ENCODE measurements around the gene ARL5C. TPM values are rescaled to one million over a fixed set of nuclear protein-coding genes. Genes with fewer than 3 reads are reported as not detected.

The ARL5C gene, protein sequence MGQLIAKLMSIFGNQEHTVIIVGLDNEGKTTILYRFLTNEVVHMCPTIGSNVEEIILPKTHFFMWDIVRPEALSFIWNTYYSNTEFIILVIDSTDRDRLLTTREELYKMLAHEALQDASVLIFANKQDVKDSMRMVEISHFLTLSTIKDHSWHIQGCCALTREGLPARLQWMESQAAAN
- total RNA-seq (not detected), polyA plus RNA-seq (ENCODE audit: insufficient read length in 2 of 2) (under 1 TPM; 0.48 to 0.71 TPM)
- long read RNA-seq, donor 1, partial matches to known transcripts: 0 of 1 reads
- long read RNA-seq, donor 1, other reads (novel, unspliced or antisense): 0 of 1 reads
- long read RNA-seq, donor 2: 0 reads
- long read RNA-seq, donor 3, partial matches to known transcripts: 0 of 2 reads
- long read RNA-seq, donor 3, other reads (novel, unspliced or antisense): 0 of 2 reads
- long read RNA-seq, donor 4, partial matches to known transcripts: 0 of 1 reads
- long read RNA-seq, donor 4, other reads (novel, unspliced or antisense): 0 of 1 reads

DNA sequence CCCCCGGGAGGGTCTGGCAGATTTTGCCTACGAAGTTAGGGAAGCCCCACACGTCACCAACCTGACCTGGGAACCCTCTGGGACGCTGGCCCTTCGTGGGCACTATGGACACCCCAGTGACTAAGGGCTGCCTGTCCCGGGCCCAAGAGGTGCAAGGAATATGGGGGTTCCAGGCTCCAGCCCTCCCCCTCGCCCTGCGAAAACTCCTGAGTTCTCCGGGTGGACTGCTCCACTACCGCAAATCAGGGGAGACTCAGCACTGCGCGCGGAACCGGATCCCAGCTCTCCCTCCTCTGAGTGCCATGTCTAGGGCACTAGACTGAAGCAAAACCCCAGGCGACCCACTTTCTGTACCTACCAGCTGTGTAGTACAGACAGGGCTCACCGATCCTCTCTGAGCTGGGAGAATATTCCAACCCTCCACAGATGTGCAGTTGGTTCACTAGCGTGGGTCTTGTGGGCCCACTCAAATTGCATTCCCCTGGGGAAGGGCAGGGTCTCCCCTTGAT lies at the start of gene ARL5C:
TSS of gene ARL5C (minus strand) at position 321 of the 509 bp plus-strand sequence. CDS start 401 bp downstream, outside the sequence.
- H3K9me3 ChIP-seq (ENCODE audit: control insufficient read depth, insufficient read depth, low read length): no peaks in the 10 kb centered on the region
- DNase-seq (ENCODE audit: low read depth in 4 of 6, low spot score in 6 of 6): peak in 1 of 6 donors; percentile 45
- H3K27me3 ChIP-seq (ENCODE audit: control insufficient read depth, insufficient read depth, low read length): peaks cover 34% of the 10 kb centered on the region
- peaks cover 23% of the 10 kb centered on the region for H3K4me1 ChIP-seq (ENCODE audit: control insufficient read depth, insufficient read depth, low read length)
- no peak within 1 kb of the TSS for H3K27ac ChIP-seq (ENCODE audit: low read depth, low read length)
- H3K36me3 ChIP-seq (ENCODE audit: control insufficient read depth, insufficient read depth, low read length): no peaks in the 10 kb centered on the region
- peak within 1 kb of the TSS; percentile 63 for H3K4me3 ChIP-seq (ENCODE audit: low read depth, low read length)
- WGBS (ENCODE audit: insufficient coverage): 19% methylated on average over 17 of the region's 17 CpGs

DNA sequence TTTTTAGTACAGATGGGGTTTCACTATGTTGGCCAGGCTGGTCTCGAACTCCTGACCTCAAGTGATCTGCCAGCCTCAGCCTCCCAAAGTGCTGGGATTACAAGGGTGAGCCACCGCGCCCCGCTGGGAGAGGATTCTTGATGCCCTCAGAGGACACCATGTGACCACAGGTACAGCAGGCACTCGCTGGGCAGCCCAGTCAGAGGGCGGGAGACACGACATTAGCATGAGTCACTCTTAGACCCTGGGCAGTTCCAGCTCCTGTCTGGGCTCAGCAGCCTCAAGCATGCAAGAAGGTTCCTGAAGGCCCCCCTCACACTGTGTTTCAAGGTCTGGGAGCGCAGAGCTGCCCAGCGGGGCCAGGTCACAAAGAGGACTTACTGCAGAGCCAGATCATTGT lies 47.9 kb upstream of the ARL5C start:
- Histone ChIP-seq H3K4me3 (ENCODE audit: low read depth, low read length) (no peak overlapping the region), H3K4me1 (ENCODE audit: control insufficient read depth, insufficient read depth, low read length) (peaks cover 40% of the 10 kb centered on the region), H3K27ac (ENCODE audit: low read depth, low read length) (no peak overlapping the region), H3K9me3 (ENCODE audit: control insufficient read depth, insufficient read depth, low read length) (no peaks in the 10 kb centered on the region), H3K27me3 (ENCODE audit: control insufficient read depth, insufficient read depth, low read length) (peaks cover 17% of the 10 kb centered on the region), H3K36me3 (ENCODE audit: control insufficient read depth, insufficient read depth, low read length) (peaks cover 31% of the 10 kb centered on the region)
- DNase-seq (ENCODE audit: low read depth in 4 of 6, low spot score in 6 of 6): no peak
- WGBS (ENCODE audit: insufficient coverage): 84% methylated on average over 9 of the region's 9 CpGs

DNA sequence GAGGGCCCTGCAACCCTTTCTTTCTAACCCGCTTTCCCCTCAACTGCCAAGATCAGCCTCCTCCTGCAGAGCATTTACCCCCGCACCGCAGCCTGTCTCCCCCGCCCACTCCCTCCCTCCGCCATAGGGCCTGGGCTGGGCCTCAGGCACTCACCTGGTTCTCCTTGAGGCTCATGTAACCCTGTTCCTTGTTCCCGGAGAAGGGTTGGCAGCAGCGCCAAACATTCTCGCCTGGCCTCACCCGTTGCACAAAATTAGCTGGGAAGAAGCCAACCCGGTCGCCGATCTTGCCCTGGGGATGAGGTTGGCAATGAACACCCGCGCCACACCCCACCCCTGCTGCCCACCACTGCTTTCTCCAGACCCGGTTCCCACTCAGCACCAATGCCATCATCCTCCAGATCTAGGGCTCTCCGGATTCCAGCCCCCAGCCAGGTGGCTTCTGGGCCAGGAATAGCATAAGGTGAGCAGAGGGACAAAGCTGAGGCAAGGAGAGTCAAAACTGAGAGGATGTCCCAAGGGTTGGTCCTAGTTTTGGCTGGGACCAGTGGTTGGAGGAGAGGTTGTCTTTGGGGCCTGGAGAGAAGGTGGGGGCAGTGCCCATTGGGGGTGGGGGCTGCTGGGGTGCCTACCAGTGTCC lies 47.0 kb upstream of the ARL5C start:
- peaks cover 38% of the 10 kb centered on the region for H3K4me1 ChIP-seq (ENCODE audit: control insufficient read depth, insufficient read depth, low read length)
- H3K27ac ChIP-seq (ENCODE audit: low read depth, low read length): no peak overlapping the region
- no peak overlapping the region for H3K4me3 ChIP-seq (ENCODE audit: low read depth, low read length)
- DNase-seq (ENCODE audit: low read depth in 4 of 6, low spot score in 6 of 6): no peak
- peaks cover 17% of the 10 kb centered on the region for H3K27me3 ChIP-seq (ENCODE audit: control insufficient read depth, insufficient read depth, low read length)
- 35% methylated on average over 12 of the region's 16 CpGs for WGBS (ENCODE audit: insufficient coverage)
- peaks cover 28% of the 10 kb centered on the region for H3K36me3 ChIP-seq (ENCODE audit: control insufficient read depth, insufficient read depth, low read length)
- no peaks in the 10 kb centered on the region for H3K9me3 ChIP-seq (ENCODE audit: control insufficient read depth, insufficient read depth, low read length)

DNA sequence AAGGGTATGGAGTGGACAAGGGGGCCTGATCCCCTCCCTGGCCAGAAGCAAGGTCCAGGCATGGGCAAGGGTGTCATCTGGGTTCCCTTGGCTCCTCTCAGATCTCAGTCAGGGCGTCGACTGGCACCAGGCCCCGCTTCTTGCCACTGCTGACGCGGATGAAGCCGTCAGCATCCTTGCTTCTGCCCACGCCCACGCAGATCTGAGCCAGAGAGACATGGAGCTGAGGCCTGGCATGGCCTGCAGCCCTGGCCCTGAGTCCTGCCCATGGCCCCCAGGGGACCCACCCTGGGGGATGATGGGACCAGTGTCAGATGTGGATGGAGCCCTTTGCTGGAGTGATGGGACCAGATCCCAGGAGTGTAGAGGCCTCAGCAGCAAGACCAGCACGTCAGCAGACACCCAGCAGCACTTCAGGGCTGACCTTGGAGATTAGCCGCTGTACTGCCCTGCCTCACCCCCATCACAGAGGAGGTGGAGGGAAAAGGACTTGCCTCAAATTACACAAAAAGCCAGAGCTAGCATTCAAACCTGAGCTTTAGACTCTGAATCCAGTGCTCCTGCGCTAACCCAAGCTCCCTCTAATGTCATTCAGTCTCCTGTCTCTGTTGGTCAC lies 46.3 kb upstream of the ARL5C start:
- Histone ChIP-seq H3K9me3 (ENCODE audit: control insufficient read depth, insufficient read depth, low read length) (no peaks in the 10 kb centered on the region), H3K27me3 (ENCODE audit: control insufficient read depth, insufficient read depth, low read length) (peaks cover 17% of the 10 kb centered on the region), H3K36me3 (ENCODE audit: control insufficient read depth, insufficient read depth, low read length) (peaks cover 27% of the 10 kb centered on the region), H3K27ac (ENCODE audit: low read depth, low read length) (no peak overlapping the region), H3K4me1 (ENCODE audit: control insufficient read depth, insufficient read depth, low read length) (peaks cover 33% of the 10 kb centered on the region), H3K4me3 (ENCODE audit: low read depth, low read length) (no peak overlapping the region)
- no peak for DNase-seq (ENCODE audit: low read depth in 4 of 6, low spot score in 6 of 6)
- WGBS (ENCODE audit: insufficient coverage): 91% methylated on average over 10 of the region's 11 CpGs

DNA sequence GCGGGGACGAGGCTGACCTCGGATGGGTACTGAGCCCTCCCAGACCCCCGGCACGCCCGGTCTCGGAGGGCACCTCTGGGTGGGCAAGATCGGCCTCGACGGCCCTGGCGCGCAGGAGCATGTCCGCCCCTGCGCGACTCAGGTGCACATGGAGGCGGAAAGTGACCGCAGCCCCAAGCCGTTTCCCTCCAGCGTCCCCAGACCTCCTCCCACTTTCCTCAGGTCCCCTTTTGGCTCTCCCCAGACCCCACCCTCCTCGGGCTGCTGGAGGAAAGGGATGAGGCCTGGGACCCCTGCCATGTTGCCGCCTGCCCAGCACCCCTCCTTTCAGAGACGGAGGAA lies 44.1 kb upstream of the ARL5C start:
- Histone ChIP-seq H3K27ac (ENCODE audit: low read depth, low read length) (no peak overlapping the region), H3K9me3 (ENCODE audit: control insufficient read depth, insufficient read depth, low read length) (no peaks in the 10 kb centered on the region), H3K4me1 (ENCODE audit: control insufficient read depth, insufficient read depth, low read length) (peaks cover 33% of the 10 kb centered on the region), H3K36me3 (ENCODE audit: control insufficient read depth, insufficient read depth, low read length) (peaks cover 28% of the 10 kb centered on the region), H3K4me3 (ENCODE audit: low read depth, low read length) (peak overlapping the region; percentile 18), H3K27me3 (ENCODE audit: control insufficient read depth, insufficient read depth, low read length) (peaks cover 15% of the 10 kb centered on the region)
- no peak for DNase-seq (ENCODE audit: low read depth in 4 of 6, low spot score in 6 of 6)
- 5% methylated on average over 19 of the region's 22 CpGs for WGBS (ENCODE audit: insufficient coverage)

DNA sequence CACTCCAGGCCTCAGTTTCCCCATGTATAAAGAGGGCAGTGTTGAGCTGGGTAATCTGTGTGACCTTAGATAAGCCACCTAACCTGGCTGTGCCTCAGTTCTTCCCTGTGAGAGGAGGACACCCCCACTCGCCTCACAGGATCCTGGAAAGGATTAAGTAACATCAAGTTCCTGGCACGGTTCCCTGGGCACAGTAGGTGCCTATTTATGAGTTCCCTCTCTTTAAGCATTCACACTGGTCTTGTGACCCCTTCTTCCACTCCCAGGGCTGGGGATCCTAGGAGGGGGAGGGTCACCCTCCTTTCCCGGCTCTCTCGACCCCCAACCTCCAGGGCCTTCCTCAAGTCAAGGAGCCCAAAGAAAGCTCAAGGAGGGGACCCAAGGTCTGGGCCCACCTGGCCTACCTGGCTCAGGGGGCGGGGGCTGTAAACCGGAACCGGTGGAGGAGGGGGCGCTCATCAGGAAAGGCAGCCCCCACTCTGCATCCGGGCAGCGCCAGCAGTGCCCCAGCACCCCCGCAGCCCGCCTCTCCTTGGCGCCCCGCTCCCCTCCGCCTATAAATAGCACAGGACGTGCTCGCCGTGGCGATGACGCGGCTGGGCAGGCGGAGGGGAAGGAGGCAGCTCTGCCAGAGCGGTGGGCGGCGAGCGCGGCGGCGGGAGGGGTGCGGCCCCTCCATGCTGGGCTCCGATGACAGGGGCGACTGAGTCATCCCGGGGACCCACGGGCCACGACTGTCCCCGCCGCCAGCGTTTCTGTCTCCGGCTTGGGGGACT lies 43.5 kb upstream of the ARL5C start:
- H3K4me3 ChIP-seq (ENCODE audit: low read depth, low read length): peak overlapping the region; percentile 18
- 1% methylated on average over 36 of the region's 39 CpGs for WGBS (ENCODE audit: insufficient coverage)
- DNase-seq (ENCODE audit: low read depth in 4 of 6, low spot score in 6 of 6): peak in 2 of 6 donors; percentile 80 to 83
- H3K9me3 ChIP-seq (ENCODE audit: control insufficient read depth, insufficient read depth, low read length): no peaks in the 10 kb centered on the region
- no peak overlapping the region for H3K27ac ChIP-seq (ENCODE audit: low read depth, low read length)
- peaks cover 33% of the 10 kb centered on the region for H3K4me1 ChIP-seq (ENCODE audit: control insufficient read depth, insufficient read depth, low read length)
- peaks cover 15% of the 10 kb centered on the region for H3K27me3 ChIP-seq (ENCODE audit: control insufficient read depth, insufficient read depth, low read length)
- peaks cover 29% of the 10 kb centered on the region for H3K36me3 ChIP-seq (ENCODE audit: control insufficient read depth, insufficient read depth, low read length)

DNA sequence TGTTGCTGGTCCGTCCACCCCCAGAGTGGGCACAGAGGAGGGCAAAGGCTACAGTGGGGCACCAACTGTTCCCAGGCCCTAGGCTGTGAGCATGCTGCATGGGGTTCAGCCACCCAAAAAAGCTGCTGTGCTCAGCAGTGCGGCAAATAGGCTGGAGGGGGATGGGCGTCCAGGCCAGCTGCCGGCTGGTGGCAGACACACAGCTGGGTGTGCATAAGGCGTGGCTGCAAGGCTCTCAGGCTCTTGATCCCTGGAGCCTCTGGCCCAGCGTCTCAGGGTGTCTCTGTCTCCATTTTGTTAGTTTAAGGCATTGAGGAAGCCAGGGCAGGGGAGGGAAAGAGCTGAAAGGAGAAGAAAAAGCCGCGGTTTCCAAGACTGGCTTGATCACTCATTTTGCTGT lies 42.9 kb upstream of the ARL5C start:
- Histone ChIP-seq H3K4me3 (ENCODE audit: low read depth, low read length) (no peak overlapping the region), H3K27ac (ENCODE audit: low read depth, low read length) (no peak overlapping the region), H3K4me1 (ENCODE audit: control insufficient read depth, insufficient read depth, low read length) (peaks cover 31% of the 10 kb centered on the region), H3K9me3 (ENCODE audit: control insufficient read depth, insufficient read depth, low read length) (no peaks in the 10 kb centered on the region), H3K36me3 (ENCODE audit: control insufficient read depth, insufficient read depth, low read length) (peaks cover 30% of the 10 kb centered on the region), H3K27me3 (ENCODE audit: control insufficient read depth, insufficient read depth, low read length) (peaks cover 15% of the 10 kb centered on the region)
- WGBS (ENCODE audit: insufficient coverage): 50% methylated on average over 8 of the region's 8 CpGs
- peak in 1 of 6 donors; percentile 28 for DNase-seq (ENCODE audit: low read depth in 4 of 6, low spot score in 6 of 6)

DNA sequence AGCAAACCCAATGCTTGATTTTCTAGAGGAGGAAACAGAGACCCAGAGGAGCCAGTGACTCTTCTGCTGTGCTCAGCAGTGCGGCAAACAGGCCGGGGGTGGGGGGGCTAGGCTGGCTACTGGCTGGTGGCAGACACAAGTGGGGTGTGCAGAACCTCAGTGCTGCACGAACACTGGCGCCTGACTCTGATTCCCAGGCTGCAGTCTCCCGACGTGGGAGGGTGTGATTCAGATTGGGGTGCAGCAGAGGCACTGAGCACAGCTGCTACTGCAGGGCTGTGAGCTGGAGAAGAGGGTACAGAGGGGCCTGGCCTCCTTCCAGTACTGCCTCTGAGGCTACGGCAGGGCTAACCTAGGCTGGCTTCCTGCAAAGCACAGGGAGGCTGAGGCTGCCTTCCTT lies 42.2 kb upstream of the ARL5C start:
- Histone ChIP-seq H3K4me3 (ENCODE audit: low read depth, low read length) (no peak overlapping the region), H3K4me1 (ENCODE audit: control insufficient read depth, insufficient read depth, low read length) (peaks cover 31% of the 10 kb centered on the region), H3K9me3 (ENCODE audit: control insufficient read depth, insufficient read depth, low read length) (no peaks in the 10 kb centered on the region), H3K27me3 (ENCODE audit: control insufficient read depth, insufficient read depth, low read length) (peaks cover 15% of the 10 kb centered on the region), H3K27ac (ENCODE audit: low read depth, low read length) (no peak overlapping the region), H3K36me3 (ENCODE audit: control insufficient read depth, insufficient read depth, low read length) (peaks cover 35% of the 10 kb centered on the region)
- WGBS (ENCODE audit: insufficient coverage): 50% methylated on average over 7 of the region's 7 CpGs
- no peak for DNase-seq (ENCODE audit: low read depth in 4 of 6, low spot score in 6 of 6)

DNA sequence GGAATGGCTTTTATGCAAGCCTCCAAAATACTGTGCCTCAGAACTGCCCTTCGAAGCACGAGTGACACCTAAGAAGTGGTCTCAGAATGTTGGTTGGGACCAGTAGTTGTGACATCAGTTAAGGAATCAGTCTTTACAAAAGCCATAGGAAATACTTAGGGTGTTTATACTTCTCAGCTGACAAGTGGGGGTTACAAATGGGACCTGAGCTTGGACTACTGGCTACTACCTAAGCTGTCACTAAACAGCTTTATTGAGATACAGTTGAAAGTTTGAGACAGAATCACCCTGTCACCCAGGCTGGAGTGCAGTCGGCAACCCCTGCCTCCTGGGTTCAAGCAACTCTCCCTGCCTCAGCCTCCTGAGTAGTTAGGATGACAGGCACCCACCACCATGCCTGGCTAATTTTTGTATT lies 39.2 kb upstream of the ARL5C start:
- no peak overlapping the region for H3K4me3 ChIP-seq (ENCODE audit: low read depth, low read length)
- H3K4me1 ChIP-seq (ENCODE audit: control insufficient read depth, insufficient read depth, low read length): peaks cover 28% of the 10 kb centered on the region
- 80% methylated on average over 1 of the region's 3 CpGs for WGBS (ENCODE audit: insufficient coverage)

More for the DNA sequence above, 39.2 kb upstream of the ARL5C start:
- H3K9me3 ChIP-seq (ENCODE audit: control insufficient read depth, insufficient read depth, low read length): no peaks in the 10 kb centered on the region
- peaks cover 44% of the 10 kb centered on the region for H3K36me3 ChIP-seq (ENCODE audit: control insufficient read depth, insufficient read depth, low read length)
- peaks cover 6% of the 10 kb centered on the region for H3K27me3 ChIP-seq (ENCODE audit: control insufficient read depth, insufficient read depth, low read length)
- H3K27ac ChIP-seq (ENCODE audit: low read depth, low read length): no peak overlapping the region
- no peak for DNase-seq (ENCODE audit: low read depth in 4 of 6, low spot score in 6 of 6)
